T-helper 17 cell (primary cell): ENCODE data around the gene CHN2. TPM values are rescaled to one million over a fixed set of nuclear protein-coding genes. Genes with fewer than 3 reads are reported as not detected.
"Not testable (repeated sequence)": the region's sequence is repeated elsewhere in the genome, so short reads cannot be mapped to it uniquely, and the experiment has no call there.

ENCODE experiments used
- ATAC-seq: fragments of 150-1000 bp; cut with Tn5 transposase; 2 replicates; pipeline ENCODE4 v1.10.0; 2021; ENCODE audit warnings: mild to moderate bottlenecking, moderate library complexity
- DNase-seq, 3 donors: peaks; one replicate each; pipeline versions ENCODE4 v3.0.0 to v3.0.0-alpha.2; 2020 to 2021
- H3K9me3 ChIP-seq: one replicate; pipeline ENCODE4 v1.7.0; 2013; ENCODE audit warnings: low read length, mild to moderate bottlenecking; ENCODE audit not compliant: control insufficient read depth, poor library complexity, severe bottlenecking
- H3K27ac Mint-ChIP-seq: one replicate; pipeline ENCODE4 v1.8.0; 2022; ENCODE audit warnings: mild to moderate bottlenecking, moderate library complexity, mixed read lengths
- H3K27me3 Mint-ChIP-seq: one replicate; pipeline ENCODE4 v1.8.0; 2022; ENCODE audit warnings: mixed read lengths
- H3K36me3 Mint-ChIP-seq: one replicate; pipeline ENCODE4 v1.8.0; 2022; ENCODE audit warnings: low read depth, mixed read lengths
- H3K4me1 Mint-ChIP-seq: one replicate; pipeline ENCODE4 v1.8.0; 2022; ENCODE audit warnings: mild to moderate bottlenecking, mixed read lengths
- H3K4me3 Mint-ChIP-seq: one replicate; pipeline ENCODE4 v1.8.0; 2022; ENCODE audit warnings: mild to moderate bottlenecking, moderate library complexity, mixed read lengths
- total RNA-seq, 4 donors: library from RNA in 2 of 4; stranded (reverse) in 2 of 4; gene quantifications; one replicate each; pipeline ENCODE4 v1.2.3 and lab custom pipeline; 2022 to 2026

Gene CHN2
- total RNA-seq, 2 donors from 2014 or later, result 3.8 to 4.0 TPM

GRCh38 chr7:29505931-29506330, 311.4 kb downstream of the CHN2 start:
- DNase-seq (no peak), ATAC-seq (no peak)
- H3K27me3 Mint-ChIP-seq, result no peaks in the 10 kb centered on the region
- H3K4me3 Mint-ChIP-seq, result no peak overlapping the region
- no peaks in the 10 kb centered on the region for H3K4me1 Mint-ChIP-seq
- H3K36me3 Mint-ChIP-seq, result no peaks in the 10 kb centered on the region
- H3K27ac Mint-ChIP-seq, result no peak overlapping the region
- H3K9me3 ChIP-seq, result no peaks in the 10 kb centered on the region

DNA sequence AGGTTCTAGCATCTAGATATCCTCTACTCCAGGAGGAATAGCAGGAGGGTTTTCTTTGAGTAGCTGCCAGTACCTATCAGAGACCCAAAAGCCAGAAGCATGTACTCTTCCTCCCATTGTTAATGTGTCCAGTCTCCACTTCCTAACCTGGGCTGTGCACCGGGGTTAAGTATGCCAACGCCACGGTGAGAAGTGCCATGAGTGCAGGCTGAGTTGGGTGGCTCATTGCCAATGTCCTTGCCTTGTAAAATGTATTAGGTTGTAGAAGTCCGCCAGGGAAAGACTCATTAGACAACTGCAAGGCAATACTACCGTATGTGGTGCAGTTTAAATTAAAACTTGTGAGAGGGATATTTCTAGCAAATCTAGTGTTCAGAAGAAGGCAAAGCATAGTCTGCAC, 314.0 kb downstream of the CHN2 start:
- Mint-ChIP-seq H3K27me3 (no peaks in the 10 kb centered on the region), H3K27ac (no peak overlapping the region), H3K4me1 (no peaks in the 10 kb centered on the region), H3K36me3 (no peaks in the 10 kb centered on the region), H3K4me3 (no peak overlapping the region)
- DNase-seq (no peak), ATAC-seq (no peak)
- H3K9me3 ChIP-seq, result no peaks in the 10 kb centered on the region

- no peak for DNase-seq
- no peak for ATAC-seq
- H3K27ac Mint-ChIP-seq, result no peak overlapping the region
- no peak overlapping the region for H3K4me3 Mint-ChIP-seq
- H3K27me3 Mint-ChIP-seq, result no peaks in the 10 kb centered on the region
- H3K4me1 Mint-ChIP-seq, result no peaks in the 10 kb centered on the region
- H3K36me3 Mint-ChIP-seq, result no peaks in the 10 kb centered on the region
- H3K9me3 ChIP-seq, result no peaks in the 10 kb centered on the region
Measured at GRCh38 chr7:29510028-29510427, 315.5 kb downstream of the CHN2 start.

- DNase-seq (no peak), ATAC-seq (no peak)
- no peaks in the 10 kb centered on the region for H3K27me3 Mint-ChIP-seq
- no peak overlapping the region for H3K27ac Mint-ChIP-seq
- no peaks in the 10 kb centered on the region for H3K36me3 Mint-ChIP-seq
- H3K4me1 Mint-ChIP-seq, result no peaks in the 10 kb centered on the region
- no peak overlapping the region for H3K4me3 Mint-ChIP-seq
- no peaks in the 10 kb centered on the region for H3K9me3 ChIP-seq
Measured at GRCh38 chr7:29511337-29511736, 316.8 kb downstream of the CHN2 start.

DNA sequence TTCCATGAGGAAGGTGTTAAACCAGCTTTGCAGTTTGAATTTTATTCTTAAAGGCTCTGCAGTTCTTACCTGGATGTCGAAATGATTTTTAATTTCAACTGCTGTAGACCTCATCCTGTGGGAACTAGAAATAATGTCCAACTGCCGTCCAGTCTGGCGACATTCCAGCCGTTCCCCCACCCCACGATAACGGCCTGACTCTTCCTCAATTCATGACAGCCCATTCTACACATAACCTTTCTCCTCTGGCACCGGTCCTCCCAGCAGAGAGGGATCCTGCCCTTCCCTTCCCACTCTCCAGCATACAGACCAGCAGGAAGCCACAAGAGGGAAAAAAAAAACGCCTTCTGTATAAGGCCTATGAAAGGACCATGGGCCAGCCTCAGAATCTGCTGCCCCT, 317.3 kb downstream of the CHN2 start:
- Mint-ChIP-seq H3K27ac (no peak overlapping the region), H3K4me1 (no peaks in the 10 kb centered on the region), H3K36me3 (no peaks in the 10 kb centered on the region), H3K4me3 (no peak overlapping the region), H3K27me3 (no peaks in the 10 kb centered on the region)
- H3K9me3 ChIP-seq, result no peaks in the 10 kb centered on the region
- ATAC-seq, result no peak
- DNase-seq, result no peak

DNA sequence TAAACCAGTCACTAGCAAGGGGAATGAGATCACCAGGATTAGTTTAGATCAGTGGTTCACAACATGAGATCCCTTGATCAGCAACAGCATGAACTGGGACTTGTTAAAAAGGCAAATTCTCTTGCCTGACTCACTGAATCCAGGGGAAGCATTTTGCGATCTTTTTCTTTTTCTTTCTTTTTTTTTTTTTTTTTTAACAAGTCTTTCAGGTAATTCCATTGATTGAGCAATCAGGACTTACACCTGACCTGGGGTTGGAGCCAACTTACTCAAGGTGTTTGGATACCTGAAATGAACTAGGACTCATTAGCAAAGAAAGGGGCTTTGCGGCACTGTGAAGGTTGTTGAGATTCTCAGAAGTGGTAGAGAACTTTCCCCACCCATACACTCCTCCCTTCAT, 321.9 kb downstream of the CHN2 start:
- Mint-ChIP-seq H3K27me3 (no peaks in the 10 kb centered on the region), H3K4me3 (no peak overlapping the region), H3K4me1 (no peaks in the 10 kb centered on the region), H3K36me3 (no peaks in the 10 kb centered on the region), H3K27ac (no peak overlapping the region)
- no peaks in the 10 kb centered on the region for H3K9me3 ChIP-seq
- ATAC-seq (no peak), DNase-seq (no peak)

GRCh38 chr7:29518616-29519015, 324.0 kb downstream of the CHN2 start:
- H3K27ac Mint-ChIP-seq, result no peak overlapping the region
- H3K27me3 Mint-ChIP-seq, result no peaks in the 10 kb centered on the region
- ATAC-seq (no peak), DNase-seq (no peak)
- no peaks in the 10 kb centered on the region for H3K9me3 ChIP-seq
- H3K4me1 Mint-ChIP-seq, result no peaks in the 10 kb centered on the region
- no peaks in the 10 kb centered on the region for H3K36me3 Mint-ChIP-seq
- H3K4me3 Mint-ChIP-seq, result no peak overlapping the region

DNA sequence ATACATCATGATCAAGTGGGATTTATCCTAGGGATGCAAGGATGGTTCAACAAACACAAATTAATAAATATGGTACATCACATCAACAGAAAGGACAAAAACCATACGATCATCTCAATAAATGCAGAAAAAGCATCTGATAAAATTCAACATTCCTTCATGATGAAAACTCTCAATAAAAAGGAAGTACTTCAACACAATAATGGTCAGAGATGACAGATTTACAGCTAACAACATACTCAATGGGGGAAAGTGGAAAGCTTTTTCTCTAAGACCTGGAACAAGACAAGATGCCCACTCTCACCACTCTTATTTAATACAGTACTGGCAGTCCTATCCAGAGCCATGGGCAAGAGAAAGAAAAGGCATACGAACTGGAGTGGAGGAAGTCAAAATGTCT, 329.2 kb downstream of the CHN2 start:
- Mint-ChIP-seq H3K4me3 (no peak overlapping the region), H3K36me3 (no peaks in the 10 kb centered on the region), H3K4me1 (no peaks in the 10 kb centered on the region), H3K27ac (no peak overlapping the region), H3K27me3 (no peaks in the 10 kb centered on the region)
- no peak for ATAC-seq
- DNase-seq, result no peak
- no peaks in the 10 kb centered on the region for H3K9me3 ChIP-seq

GRCh38 chr7:29527505-29528108, 333.0 kb downstream of the CHN2 start:
- no peaks in the 10 kb centered on the region for H3K27me3 Mint-ChIP-seq
- H3K4me1 Mint-ChIP-seq, result no peaks in the 10 kb centered on the region
- H3K9me3 ChIP-seq, result no peaks in the 10 kb centered on the region
- no peak for ATAC-seq
- no peak overlapping the region for H3K27ac Mint-ChIP-seq
- no peak for DNase-seq
- no peak overlapping the region for H3K4me3 Mint-ChIP-seq
- H3K36me3 Mint-ChIP-seq, result no peaks in the 10 kb centered on the region

- DNase-seq, H3K9me3 ChIP-seq, H3K27ac Mint-ChIP-seq, H3K27me3 Mint-ChIP-seq, H3K4me1 Mint-ChIP-seq, ATAC-seq, H3K36me3 Mint-ChIP-seq, H3K4me3 Mint-ChIP-seq: not testable (repeated sequence)
Measured at GRCh38 chr7:29528526-29528925, 334.0 kb downstream of the CHN2 start.

Other genes with a start within 250 kb of the CHN2 start
- not detected for gene TRIL, start 236.4 kb upstream of the CHN2 start, total RNA-seq
- 1 to 10 TPM; 4.4 to 6.0 TPM for gene CPVL, start 48.2 kb upstream of the CHN2 start, total RNA-seq